H9 (cell line): Measurements from ENCODE around the gene RNF213. TPM values are rescaled to one million over a fixed set of nuclear protein-coding genes. Genes with fewer than 3 reads are reported as not detected.

Experiments used
- DNase-seq: peaks from one replicate; pipeline ENCODE4 v3.0.0-alpha.2; 2017
- H2AFZ ChIP-seq: one replicate; pipeline ENCODE4 v1.6.1; 2013; ENCODE audit warnings: mild to moderate bottlenecking, low read length, control low read depth, moderate library complexity
- H2AK5ac ChIP-seq: 2 replicates; pipeline ENCODE4 v1.6.1; 2013; ENCODE audit warnings: low read length, control low read depth, mixed read lengths; ENCODE audit not compliant: insufficient read length
- H2BK120ac ChIP-seq: one replicate; pipeline ENCODE4 v1.6.1; 2013; ENCODE audit warnings: low read depth, mild to moderate bottlenecking, low read length, control low read depth, inconsistent platforms; ENCODE audit not compliant: poor library complexity, severe bottlenecking
- H2BK12ac ChIP-seq: 2 replicates; pipeline ENCODE4 v1.6.1; 2013; ENCODE audit warnings: low read length, control low read depth, mixed read lengths, low read depth; ENCODE audit not compliant: insufficient read length
- H2BK15ac ChIP-seq: 2 replicates; pipeline ENCODE4 v1.6.1; 2013; ENCODE audit warnings: low read depth, low read length, control low read depth
- H2BK20ac ChIP-seq: one replicate; pipeline ENCODE4 v1.6.1; 2013; ENCODE audit warnings: low read depth, mild to moderate bottlenecking, low read length, control low read depth, inconsistent platforms; ENCODE audit not compliant: poor library complexity, severe bottlenecking
- H2BK5ac ChIP-seq: 2 replicates; pipeline ENCODE4 v1.6.1; 2013; ENCODE audit warnings: low read length, control low read depth, mixed read lengths; ENCODE audit not compliant: insufficient read length
- H3K14ac ChIP-seq: 2 replicates; pipeline ENCODE4 v1.6.1; 2013; ENCODE audit warnings: low read length, control low read depth; ENCODE audit not compliant: insufficient read depth
- H3K18ac ChIP-seq: 2 replicates; pipeline ENCODE4 v1.6.1; 2013; ENCODE audit warnings: low read depth, mild to moderate bottlenecking, mixed read lengths, low read length, control low read depth; ENCODE audit not compliant: insufficient read length
- H3K23ac ChIP-seq: 2 replicates; pipeline ENCODE4 v1.6.1; 2013; ENCODE audit warnings: low read length, control low read depth, mixed read lengths, low read depth; ENCODE audit not compliant: insufficient read length
- H3K23me2 ChIP-seq: 2 replicates; pipeline ENCODE4 v1.6.1; 2013; ENCODE audit warnings: low read depth, mild to moderate bottlenecking, mixed read lengths, low read length, control low read depth; ENCODE audit not compliant: insufficient read length, poor library complexity, severe bottlenecking
- H3K27ac ChIP-seq: 2 replicates; pipeline ENCODE4 v1.5.1; 2013; ENCODE audit warnings: low read length, control low read depth, mixed read lengths, low read depth; ENCODE audit not compliant: insufficient read length
- H3K27me3 ChIP-seq: 2 replicates; pipeline ENCODE4 v1.6.1; 2013; ENCODE audit warnings: low read length, control low read depth, inconsistent platforms; ENCODE audit not compliant: insufficient read depth
- H3K4ac ChIP-seq: 2 replicates; pipeline ENCODE4 v1.6.1; 2013; ENCODE audit warnings: low read depth, mild to moderate bottlenecking, control low read depth, inconsistent platforms, low read length, moderate library complexity
- H3K4me1 ChIP-seq: 2 replicates; pipeline ENCODE4 v1.6.1; 2013; ENCODE audit warnings: low read length, control low read depth, inconsistent platforms; ENCODE audit not compliant: insufficient read depth
- H3K4me2 ChIP-seq: 2 replicates; pipeline ENCODE4 v1.6.1; 2013; ENCODE audit warnings: low read length, control low read depth, mixed read lengths; ENCODE audit not compliant: insufficient read length, insufficient read depth
- H3K56ac ChIP-seq: 2 replicates; pipeline ENCODE4 v1.6.1; 2013; ENCODE audit warnings: low read depth, mild to moderate bottlenecking, mixed read lengths, low read length, control low read depth; ENCODE audit not compliant: insufficient read length
- H3K79me1 ChIP-seq: 2 replicates; pipeline ENCODE4 v1.6.1; 2013; ENCODE audit warnings: low read depth, mild to moderate bottlenecking, moderate library complexity, low read length, control low read depth, inconsistent platforms; ENCODE audit not compliant: insufficient read depth, poor library complexity, severe bottlenecking
- H3K79me2 ChIP-seq: 2 replicates; pipeline ENCODE4 v1.6.1; 2013; ENCODE audit warnings: low read length, control low read depth, inconsistent platforms; ENCODE audit not compliant: insufficient read depth
- H3K9ac ChIP-seq: 2 replicates; pipeline ENCODE4 v1.6.1; 2013; ENCODE audit warnings: low read length, control low read depth, mixed read lengths; ENCODE audit not compliant: insufficient read length; ENCODE audit errors: extremely low read depth
- H3K9me3 ChIP-seq: one replicate; pipeline ENCODE4 v1.6.1; 2013; ENCODE audit warnings: low read depth, low read length, inconsistent platforms; ENCODE audit not compliant: control insufficient read depth
- H3T11ph ChIP-seq: one replicate; pipeline ENCODE4 v1.6.1; 2013; ENCODE audit warnings: mild to moderate bottlenecking, low read length, control low read depth, inconsistent platforms
- H4K20me1 ChIP-seq: one replicate; pipeline ENCODE4 v1.6.1; 2013; ENCODE audit not compliant: control insufficient read depth, insufficient read length, insufficient read depth
- H4K5ac ChIP-seq: 2 replicates; pipeline ENCODE4 v1.6.1; 2013; ENCODE audit warnings: low read depth, mild to moderate bottlenecking, mixed read lengths, low read length, control low read depth; ENCODE audit not compliant: insufficient read length
- H4K8ac ChIP-seq: replicated peaks from 2 replicates; pipeline ENCODE4 v1.6.1; 2013; ENCODE audit warnings: low read length, control low read depth, mixed read lengths, low read depth; ENCODE audit not compliant: insufficient read length
- H4K91ac ChIP-seq: 2 replicates; pipeline ENCODE4 v1.6.1; 2013; ENCODE audit warnings: low read depth, mild to moderate bottlenecking, moderate library complexity, mixed read lengths, low read length, control low read depth; ENCODE audit not compliant: insufficient read length
- H3K27ac Mint-ChIP-seq, 3 experiments: 2 replicates in 2 of 3; 3 replicates in 1 of 3; pipeline ENCODE4 v1.8.0; 2020 to 2021; ENCODE audit warnings: mixed read lengths in 3 of 3, mild to moderate bottlenecking in 1 of 3, moderate library complexity in 1 of 3
- H3K27me3 Mint-ChIP-seq: 2 replicates; pipeline ENCODE4 v1.8.0; 2021; ENCODE audit warnings: low read depth, mild to moderate bottlenecking, moderate library complexity, mixed read lengths
- H3K36me3 Mint-ChIP-seq, 3 experiments: 2 replicates in 2 of 3; 3 replicates in 1 of 3; pipeline ENCODE4 v1.8.0; 2020 to 2021; ENCODE audit warnings: low read depth in 3 of 3, mixed read lengths in 3 of 3; ENCODE audit not compliant: insufficient read depth in 1 of 3
- H3K4me1 Mint-ChIP-seq, 2 experiments: 2 replicates each; pipeline ENCODE4 v1.8.0; 2020; ENCODE audit warnings: mixed read lengths in 2 of 2
- H3K4me3 Mint-ChIP-seq, 2 experiments: 2 replicates in 1 of 2; 3 replicates in 1 of 2; pipeline ENCODE4 v1.8.0; 2020 to 2021; ENCODE audit warnings: mild to moderate bottlenecking in 2 of 2, mixed read lengths in 2 of 2, moderate library complexity in 1 of 2
- H3K9me3 Mint-ChIP-seq, 2 experiments: 2 replicates in 1 of 2; 3 replicates in 1 of 2; pipeline ENCODE4 v1.8.0; 2020; ENCODE audit warnings: mild to moderate bottlenecking in 2 of 2, mixed read lengths in 2 of 2, moderate library complexity in 1 of 2
- CTCF ChIP-seq: fragments of 200-600 bp; sonication (generic); conservative IDR thresholded peaks from 3 replicates; pipeline ENCODE4 v1.8.0; 2021; ENCODE audit warnings: antibody characterized with exemption, mild to moderate bottlenecking
- WGBS: extraction: QIAGEN DNeasy Blood & Tissue Kit; methylation state at CpG from one replicate; pipeline ENCODE4 v1.1.7; 2013; ENCODE audit warnings: missing lambda C conversion rate, low lambda C conversion rate, mixed read lengths; ENCODE audit not compliant: insufficient read length; ENCODE audit errors: extremely low coverage; 5-methylcytosine and 5-hydroxymethylcytosine counted together
- total RNA-seq: library from RNA; stranded (reverse); gene quantifications from 2 replicates; pipeline ENCODE4 v1.2.1, GENCODE V29; 2021

Gene RNF213
- total RNA-seq, 1 experiment from 2014 or later: 34.3 TPM

DNA sequence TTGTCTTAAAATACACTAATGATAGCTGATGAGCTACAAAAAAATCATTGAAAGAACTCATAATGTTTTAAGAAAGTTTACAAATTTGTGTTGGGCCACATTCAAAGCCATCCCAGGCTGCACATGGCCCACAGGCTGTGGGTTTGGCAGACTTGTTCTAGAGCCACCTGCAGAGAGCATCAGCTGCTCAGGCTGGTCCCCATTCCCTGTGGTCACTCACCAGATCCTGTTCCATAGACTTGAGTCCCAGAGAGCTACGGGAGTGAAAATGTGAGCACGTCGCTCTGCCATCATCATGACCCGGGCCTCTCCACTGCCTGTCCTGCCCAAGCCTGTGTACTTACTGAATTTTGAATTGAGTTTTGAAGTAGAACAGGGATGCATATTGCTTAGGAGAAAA is 33.5 kb upstream of the RNF213 start:
- H4K8ac ChIP-seq: no peak overlapping the region
- H2AFZ ChIP-seq: no peak overlapping the region
- H3K27me3 ChIP-seq: no peaks in the 10 kb centered on the region
- no peaks in the 10 kb centered on the region for H4K20me1 ChIP-seq
- no CpG with 5 or more reads among the region's 4 CpGs for WGBS
- no peaks in the 10 kb centered on the region for H3K4me1 ChIP-seq
- H3K9ac ChIP-seq: no peak overlapping the region
- H3K18ac ChIP-seq: no peak overlapping the region
- H2BK5ac ChIP-seq: no peak overlapping the region
- Mint-ChIP-seq H3K4me3 (no peak overlapping the region), H3K9me3 (peaks cover 7 to 11% of the 10 kb centered on the region in 2 experiments), H3K36me3 (peaks cover 21 to 43% (median 36%) of the 10 kb centered on the region in 3 experiments), H3K27me3 (no peaks in the 10 kb centered on the region), H3K4me1 (peaks cover 24 to 26% of the 10 kb centered on the region in 2 experiments), H3K27ac (no peak overlapping the region)
- no peak overlapping the region for H2AK5ac ChIP-seq
- H3K23ac ChIP-seq: no peak overlapping the region
- no peak overlapping the region for H3K14ac ChIP-seq
- H3K4ac ChIP-seq: no peak overlapping the region
- H2BK120ac ChIP-seq: no peak overlapping the region
- H4K91ac ChIP-seq: no peak overlapping the region
- H3K79me1 ChIP-seq: no peaks in the 10 kb centered on the region
- no peak overlapping the region for H3K27ac ChIP-seq
- no peak overlapping the region for H2BK20ac ChIP-seq
- TF ChIP-seq CTCF: no peak
- no peaks in the 10 kb centered on the region for H3K23me2 ChIP-seq
- no peak overlapping the region for H2BK15ac ChIP-seq
- no peak overlapping the region for H3K4me2 ChIP-seq
- H3K56ac ChIP-seq: no peak overlapping the region
- no peak overlapping the region for H4K5ac ChIP-seq
- no peak overlapping the region for H3T11ph ChIP-seq
- H3K9me3 ChIP-seq: no peaks in the 10 kb centered on the region
- no peaks in the 10 kb centered on the region for H3K79me2 ChIP-seq
- no peak for DNase-seq
- H2BK12ac ChIP-seq: no peak overlapping the region
